8988T (cell line): ENCODE data around the gene THEM5.

Source experiments
- DNase-seq: peaks from one replicate; pipeline ENCODE4 v3.0.0; 2011

The THEM5 gene

DNA sequence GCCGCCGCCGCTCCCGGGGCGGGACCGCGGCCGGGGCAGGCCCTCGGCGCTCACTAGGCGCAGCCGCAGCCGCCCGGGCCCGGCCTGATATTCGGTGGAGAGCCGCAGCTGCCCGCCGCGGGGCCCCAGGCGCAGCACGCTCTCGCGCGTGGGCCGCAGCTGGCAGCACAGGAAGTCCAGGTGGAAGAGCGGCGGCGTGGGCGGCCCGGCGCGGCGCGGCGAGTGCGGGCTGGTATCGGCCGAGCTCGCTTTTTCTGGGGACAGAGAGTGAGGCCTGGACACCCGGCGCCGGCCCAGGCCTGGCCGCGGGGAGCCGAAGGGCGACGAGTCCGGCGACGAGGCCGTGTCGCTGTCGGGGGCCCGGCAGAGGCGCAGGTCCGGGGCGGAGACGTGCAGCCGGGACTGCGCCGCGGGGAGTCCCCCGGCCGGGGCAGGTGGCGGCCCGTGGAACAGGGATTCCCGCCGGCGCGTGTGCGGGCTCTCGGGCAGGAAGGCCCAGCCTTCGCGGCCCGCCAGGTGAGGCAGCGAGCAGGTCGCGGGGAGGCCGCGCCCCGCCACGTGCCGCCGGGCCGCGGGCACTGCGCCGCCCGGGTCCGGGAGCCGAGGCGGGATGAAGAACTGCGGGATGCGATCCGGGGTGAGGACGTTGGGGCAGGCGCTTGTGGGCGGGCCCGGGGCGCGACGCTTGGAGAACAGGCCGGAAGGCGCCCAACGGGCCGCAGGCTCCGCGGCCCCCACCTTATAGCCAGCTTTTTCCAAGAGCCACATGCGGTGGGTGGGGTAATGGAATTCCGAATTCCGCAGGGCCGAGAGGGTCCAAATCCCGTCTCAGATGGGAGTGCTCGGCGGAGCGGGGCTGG is 15.1 kb downstream of the THEM5 start:
- no peak for DNase-seq

DNA sequence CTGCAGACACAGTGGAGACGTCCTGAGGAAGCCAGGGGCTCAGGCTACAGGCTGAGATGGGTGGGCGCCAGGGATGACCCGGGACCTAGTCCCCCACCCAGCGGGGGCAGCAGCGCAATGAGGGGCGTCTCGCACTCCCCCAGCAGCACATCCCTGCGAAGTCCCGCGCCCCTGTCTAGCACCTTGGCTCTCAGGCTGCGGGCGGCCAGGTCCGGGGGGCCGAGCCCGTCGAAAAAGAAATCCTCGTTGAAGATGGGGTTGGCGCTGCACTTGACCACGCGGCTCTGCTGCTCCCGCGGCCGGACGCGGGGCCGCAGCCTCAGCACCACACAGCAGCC is 15.7 kb downstream of the THEM5 start:
- no peak for DNase-seq

DNA sequence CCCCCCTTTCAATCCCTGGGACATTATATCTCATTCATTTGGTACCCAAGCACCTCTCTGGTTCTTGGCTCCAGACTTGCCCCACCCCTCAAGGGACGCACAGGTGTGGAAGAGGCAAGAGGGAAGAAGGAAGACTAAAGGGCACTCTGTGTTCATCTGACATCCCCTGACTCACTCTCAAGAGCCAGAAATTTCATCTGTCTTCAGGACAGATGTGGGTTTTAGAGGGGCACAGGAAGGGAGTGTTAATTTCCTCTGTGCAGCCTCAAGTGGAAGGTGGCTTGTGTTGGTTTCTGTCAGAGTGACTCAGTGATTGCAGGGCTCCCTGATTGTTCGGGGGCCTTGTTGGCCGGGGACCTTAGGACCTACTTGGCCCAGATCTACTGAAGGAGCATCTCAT is 16.3 kb downstream of the THEM5 start:
- DNase-seq = no peak

DNA sequence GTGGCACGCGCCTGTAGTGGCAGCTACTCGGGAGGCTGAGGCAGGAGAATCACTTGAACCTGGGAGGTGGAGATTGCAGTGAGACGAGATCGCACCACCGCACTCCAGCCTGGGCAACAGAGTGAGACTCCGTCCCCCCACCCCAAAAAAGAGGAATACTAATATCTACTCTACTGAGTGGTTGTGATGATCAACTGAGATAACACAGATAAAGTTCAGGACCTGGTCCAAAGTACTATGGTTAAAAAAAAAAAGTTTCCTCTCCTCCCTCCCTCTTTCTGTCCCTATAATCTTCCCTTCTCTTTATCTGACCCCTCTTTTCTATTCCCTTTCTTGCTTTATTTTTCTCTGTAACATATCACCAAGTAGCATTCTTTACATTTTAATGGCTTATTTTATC is 17.9 kb downstream of the THEM5 start:
- no peak for DNase-seq

DNA sequence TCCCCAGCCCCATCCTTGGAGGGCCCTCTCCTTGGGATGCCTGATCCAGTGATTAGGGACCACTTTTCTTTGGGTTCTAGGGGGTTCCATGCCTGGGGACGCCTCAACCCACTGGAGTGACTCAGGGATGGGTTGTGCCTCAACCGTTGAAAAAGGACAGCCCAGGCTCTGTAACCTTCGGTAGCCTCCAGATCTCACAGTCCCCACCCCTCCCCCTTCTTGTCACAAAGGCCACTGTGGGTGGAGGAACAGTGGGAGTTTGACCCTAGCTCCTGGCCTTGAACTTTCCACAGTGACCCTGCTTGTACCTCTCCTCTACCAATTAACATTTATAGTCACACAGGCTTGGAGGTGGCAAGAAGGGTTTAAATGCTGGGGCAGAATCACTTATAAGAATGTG is 19.3 kb downstream of the THEM5 start:
- no peak for DNase-seq

DNA sequence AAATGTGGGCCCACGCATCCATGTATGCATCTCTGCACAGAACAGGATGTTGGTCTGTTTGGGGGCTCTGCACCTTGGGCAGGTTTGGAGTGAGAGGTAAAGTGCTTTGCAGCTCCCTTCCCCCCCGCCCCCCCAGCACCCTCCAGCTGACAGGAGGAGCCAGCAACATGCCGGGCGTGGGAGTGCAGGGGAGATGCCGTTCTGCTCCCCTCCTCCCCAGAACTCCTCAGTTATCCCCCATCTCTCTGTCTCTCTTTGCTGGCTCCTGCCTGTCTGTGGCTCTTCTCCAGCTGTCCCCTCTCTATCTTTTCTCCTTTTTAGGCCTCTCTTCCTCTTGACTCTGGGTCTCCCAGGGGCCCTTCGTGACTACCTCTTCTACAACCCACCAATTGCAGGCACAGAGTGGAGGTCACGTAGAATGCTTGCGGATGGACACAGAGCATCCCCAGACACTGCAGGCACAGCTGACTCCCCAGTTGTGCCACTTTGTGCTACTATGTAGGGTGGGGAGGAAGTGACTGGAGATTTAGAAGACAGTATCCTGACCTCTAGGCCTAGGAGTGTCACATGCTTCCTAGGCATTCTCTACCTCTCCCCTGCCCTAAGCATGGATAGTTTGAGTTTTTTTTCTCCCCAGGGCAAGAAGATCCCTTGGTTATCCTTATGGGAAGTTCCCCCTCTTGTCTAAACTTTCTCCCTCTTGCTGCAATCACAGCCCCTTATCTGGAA is 20.2 kb downstream of the THEM5 start:
- DNase-seq = no peak

DNA sequence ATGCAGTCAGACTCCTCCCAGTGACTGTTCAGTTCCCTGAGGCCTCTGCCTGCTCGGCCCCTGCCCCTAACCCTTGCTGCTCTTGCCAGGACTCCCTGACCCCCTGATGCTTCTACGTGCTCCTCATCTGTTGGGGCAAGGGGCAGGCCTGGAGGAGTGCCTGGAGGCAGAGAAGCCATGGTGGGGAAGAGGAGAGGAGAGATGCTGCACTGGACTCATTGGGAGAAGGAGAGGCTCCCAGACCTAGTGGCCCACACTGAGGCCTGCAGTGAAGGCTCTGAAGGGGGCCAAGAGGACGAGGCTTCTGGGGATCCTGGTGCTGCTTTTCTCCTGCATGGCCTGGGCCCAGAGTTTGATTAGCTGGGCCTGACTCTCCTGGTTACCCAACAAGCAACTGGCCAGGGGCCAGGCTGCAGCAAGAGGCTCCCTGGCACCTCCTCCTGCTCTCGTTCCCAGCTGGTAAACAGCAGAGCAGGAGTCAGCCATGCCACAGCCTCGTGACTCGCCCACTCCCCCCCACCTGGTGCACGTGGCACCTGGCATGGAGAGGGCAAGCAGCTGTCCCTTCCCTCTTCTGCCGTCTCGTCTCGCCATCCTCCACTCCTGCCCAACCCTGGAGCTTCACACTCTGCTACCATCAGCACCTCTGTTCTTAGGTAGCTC is 21.1 kb downstream of the THEM5 start:
- DNase-seq = no peak

DNA sequence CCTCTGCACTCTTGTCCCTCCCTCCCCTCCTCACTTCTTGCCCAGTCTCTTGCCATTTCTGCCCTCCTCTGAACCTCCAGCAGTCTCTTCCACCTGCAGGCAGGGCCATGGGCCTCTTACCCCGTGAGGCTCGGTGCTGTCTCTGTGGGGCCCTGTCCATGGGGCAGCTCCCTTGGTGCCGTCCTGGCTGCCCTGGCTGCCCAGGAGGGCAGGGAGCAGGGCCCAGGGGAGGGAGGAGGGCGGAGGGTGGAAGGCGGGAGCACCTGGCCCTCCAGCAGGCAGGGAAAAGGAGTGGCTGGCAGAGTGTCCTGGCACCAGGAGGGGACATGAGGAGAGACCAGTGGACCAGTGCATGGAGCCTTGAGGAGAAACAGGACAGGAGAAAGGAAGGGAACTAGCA is 21.9 kb downstream of the THEM5 start, which contains the start of gene RORC:
Gene RORC (minus strand): TSS at position 198 of the 400 bp plus-strand sequence. CDS start 38 bp downstream, at position 160.
- DNase-seq = no peak

DNA sequence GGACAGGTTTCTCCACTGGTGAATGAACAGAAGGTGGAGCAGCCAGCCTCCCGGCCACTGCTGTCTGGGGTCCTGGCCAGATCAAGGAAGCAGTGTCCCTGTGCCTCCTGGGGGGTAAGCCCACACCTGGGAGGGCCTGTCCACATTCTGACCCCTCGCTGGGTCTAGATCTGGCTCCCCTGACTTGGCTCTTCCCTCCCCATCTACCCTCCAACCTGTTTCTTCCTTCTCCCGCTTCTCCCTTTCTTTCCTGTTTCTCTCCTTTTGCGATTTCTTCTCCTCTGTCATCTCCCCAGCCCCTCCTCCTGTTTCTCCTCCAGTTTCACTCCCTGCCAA is 22.3 kb downstream of the THEM5 start:
- no peak for DNase-seq

DNA sequence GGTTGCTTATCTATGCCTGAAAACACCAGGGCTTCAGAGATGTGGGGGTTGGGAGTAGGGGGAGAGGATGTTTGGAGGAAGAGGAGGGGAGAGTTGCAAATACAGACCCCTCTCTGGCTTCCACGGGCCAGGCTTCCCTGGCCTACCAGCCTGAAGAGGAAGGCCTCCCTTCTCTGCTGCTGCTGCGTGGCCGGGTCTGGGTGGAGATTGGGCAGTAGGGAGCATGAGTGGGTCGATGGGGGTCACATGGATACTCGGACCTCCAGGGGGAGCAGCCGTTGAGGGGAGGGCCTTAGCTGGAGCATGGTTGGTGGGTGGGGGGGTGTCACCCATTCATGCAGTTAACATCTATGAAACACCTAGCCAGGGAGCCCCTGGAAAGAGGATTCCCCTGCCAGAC is 23.5 kb downstream of the THEM5 start:
- DNase-seq = no peak

DNA sequence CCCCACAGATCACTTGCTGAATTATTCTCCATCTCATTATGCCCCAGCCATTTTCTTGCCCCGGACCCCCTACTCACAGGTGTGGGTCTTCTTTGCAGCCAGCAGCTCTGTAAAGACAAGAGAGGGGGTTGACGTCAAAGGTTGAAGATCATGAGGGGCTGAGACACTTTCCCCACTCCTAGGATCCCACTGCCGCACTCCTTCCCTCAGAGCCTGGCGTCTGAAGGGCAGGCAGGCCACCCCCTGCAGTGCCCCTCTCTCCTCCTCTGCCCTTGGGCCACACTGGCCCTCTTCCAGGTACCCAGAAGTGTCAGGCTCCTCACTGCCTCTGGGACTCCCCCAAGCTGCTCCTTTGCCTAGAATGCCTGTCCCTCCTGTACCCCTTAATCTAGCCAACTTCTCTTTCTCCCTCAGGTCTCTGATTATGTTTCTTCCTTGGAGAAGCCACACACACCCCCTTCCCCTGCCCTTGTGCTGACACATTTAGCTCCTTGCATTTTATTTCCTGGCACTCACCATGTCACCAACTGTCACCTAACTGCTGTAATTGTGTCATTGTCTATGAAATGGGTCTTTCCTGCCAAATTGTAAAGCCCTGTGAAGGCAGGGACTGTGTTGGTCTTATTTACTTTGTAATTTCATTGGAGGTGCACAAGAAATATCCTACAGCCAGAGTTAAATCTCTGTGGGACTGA is 24.0 kb downstream of the THEM5 start:
- DNase-seq = no peak

DNA sequence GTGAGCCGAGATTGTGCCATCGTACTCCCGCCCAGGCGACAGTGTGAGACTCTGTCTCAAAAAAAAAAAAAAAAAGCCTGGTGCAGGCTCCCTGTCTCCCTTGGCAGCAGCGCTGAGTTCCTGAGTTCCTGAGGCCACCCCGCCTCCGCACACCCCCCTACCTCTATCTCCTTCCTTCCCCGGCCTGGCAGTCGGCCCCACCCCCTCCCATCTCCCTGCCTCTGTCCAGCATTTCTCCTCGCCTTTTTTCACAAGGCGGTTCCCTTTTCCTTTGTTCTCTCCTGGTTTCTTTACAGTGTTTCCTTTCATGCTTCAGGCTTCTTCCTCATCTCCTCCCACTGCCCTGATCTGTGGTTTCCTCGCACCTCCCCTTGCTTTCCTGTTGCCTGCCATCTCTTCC is 24.6 kb downstream of the THEM5 start:
- no peak for DNase-seq

DNA sequence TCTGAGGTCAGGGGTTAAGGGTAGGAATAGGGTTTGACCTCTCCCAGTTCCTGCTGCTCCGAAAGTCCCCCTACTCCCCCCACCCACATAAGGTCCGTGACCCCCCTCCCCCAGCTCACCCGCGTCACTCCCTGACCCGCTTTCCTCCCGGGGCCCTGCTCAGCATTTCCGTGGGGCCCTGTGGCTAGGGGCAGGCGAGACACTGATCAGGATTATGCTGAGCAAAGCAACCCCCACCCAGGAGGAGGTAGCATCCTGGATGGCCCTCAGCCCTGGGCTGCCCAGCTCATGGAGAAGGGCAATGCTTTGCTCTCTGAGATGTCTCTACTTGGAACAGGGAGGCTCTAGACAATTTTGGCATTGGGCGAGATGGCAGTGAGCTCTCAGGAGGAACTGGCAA is 25.7 kb downstream of the THEM5 start:
- no peak for DNase-seq

DNA sequence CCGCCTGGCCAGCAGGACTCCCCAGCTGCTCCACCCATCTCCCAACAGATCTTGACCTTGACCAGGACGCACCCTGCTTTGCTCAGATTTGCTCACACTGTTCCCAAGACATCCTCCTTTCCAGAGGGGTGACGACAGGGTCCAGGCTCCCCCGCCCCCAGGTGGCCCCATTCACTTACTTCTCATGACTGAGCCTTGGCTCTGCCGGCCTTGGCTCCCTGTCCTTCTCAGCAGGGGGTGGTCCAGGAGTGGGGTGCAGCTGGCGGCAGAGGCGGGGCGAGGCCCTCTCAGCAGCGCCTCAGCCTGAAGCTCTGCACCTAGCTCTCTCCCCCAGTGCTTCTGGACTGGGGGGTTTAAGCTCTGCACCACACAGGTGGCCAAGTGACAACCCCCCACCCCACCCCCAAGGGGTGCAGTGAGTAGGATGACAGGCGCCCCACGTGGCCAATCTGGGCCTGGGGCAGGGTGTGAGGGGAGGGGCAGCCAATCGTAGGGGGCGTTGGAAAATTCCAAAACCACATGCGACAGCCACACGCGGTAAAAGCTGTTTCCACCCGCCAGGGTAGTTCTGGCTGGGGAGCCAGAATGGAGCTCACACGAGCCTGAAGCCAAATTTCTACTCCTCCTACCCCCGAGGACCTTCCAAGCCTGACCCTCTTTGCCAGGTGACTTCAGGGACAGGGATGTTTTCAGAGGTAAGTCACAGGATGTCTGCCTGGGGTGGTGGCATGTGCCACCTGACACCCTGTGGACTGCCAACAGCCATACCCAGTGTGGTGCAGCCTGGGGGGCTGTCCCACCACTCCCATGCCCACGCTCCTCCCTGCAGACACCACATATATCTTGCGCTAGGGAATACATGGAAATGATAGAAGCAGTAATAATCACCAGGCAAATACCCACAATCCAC is 27.5 kb downstream of the THEM5 start:
- DNase-seq = no peak

DNA sequence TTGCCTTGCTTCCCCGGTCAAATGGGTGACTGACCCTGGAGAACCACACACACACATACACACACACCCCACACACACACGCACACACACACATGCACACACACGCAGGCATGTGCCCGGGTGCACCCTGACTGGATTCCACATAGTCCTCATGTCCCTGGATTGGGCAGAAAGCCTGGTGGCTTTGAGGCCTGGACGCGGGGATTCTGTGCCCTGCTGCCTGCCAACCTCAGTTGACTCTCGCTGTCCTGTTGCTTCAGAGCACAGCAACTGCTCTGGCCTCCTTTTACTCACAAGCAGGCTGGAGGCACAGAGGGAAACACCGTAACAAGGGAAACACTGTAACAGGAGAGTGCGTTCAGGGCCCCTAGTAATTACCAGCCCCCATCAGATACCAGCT is 28.3 kb downstream of the THEM5 start:
- DNase-seq = no peak

DNA sequence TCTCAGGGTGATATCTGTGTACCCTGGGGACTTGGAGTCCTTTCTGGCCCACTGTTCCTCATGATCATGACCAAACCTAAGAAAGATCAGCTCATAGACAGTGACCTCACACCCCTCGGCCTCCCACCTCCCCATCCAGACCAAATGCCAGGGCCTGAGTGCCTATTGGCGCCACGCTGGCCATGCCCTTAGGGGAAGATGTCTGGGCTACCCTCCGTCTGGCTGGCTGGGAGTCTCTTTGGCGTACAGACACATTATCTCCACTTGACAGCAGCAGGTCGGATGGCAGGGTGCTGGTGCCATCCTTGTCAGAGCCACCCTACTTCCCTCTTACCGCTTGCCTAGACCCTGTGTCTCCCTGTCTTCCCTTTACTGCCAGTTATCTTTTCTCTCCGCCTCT is 30.3 kb downstream of the THEM5 start:
- no peak for DNase-seq

DNA sequence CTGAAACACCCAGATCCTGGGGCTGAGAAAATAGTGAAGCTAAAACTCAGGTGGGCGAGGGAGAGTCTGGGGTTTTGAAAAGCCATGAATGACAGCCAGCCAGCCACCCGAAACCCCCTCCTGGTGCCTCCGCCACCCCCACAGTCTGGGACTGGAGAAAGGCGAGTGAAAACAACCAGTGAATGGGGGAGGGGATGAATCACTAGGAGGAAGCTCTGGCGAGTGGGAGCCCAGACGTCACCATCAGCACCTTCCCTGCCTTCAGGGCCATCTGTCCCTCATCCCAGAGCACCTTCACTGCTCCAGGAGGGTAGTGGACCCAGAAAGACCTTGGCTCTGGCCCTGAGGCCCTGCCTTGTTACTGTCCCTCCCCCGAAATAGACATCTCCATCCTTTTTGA is 31.1 kb downstream of the THEM5 start:
- no peak for DNase-seq

DNA sequence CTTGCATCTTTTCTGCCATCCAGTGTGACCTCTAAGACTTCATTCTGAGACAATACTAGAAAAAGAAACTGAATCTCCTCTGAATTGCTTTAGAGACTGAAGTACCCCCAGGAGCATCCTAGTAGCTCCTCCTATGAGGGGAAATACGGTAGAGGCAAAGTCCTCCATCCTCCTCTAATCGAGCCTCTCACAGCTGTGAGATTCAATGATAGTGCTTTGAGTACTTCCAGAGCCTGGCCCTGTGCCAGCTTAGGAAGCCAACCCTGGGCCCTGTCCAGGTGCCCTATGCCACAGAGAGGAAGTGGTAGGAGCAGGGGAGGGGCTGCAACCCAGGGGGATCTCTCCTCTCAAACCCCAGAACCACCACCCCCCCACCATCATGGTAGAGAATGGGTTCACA is 32.6 kb downstream of the THEM5 start:
- no peak for DNase-seq

DNA sequence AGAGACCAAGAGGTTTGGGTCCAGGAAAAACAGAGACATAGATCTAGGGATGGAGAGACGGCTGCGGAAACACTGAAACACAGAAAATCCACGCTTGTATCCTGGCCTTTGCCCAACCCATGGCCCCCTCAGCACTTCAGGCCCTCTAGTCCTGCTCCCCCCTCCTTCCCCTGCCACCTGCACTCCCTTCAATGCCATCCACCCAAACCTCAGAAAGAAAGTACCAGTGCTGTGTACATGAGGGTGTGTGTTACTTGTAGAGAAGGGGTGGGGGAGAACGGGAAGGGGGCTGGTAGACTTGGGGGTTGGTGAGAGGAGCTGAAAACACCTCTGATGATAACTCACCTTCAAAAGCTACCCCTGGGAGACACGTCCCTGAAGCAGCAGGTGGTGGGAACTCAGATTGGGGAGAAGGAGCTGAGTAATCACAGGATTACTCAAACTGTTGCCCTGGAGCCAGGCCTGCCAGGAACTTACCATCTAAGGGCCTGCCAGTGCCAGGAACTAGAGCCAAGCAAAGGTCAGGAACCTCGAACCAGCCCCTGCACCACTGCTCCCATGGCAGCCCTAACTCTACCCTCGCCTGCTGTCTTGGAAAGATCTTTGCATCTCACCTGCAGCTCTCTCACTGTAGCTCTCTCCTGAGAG is 33.4 kb downstream of the THEM5 start:
- DNase-seq = no peak

DNA sequence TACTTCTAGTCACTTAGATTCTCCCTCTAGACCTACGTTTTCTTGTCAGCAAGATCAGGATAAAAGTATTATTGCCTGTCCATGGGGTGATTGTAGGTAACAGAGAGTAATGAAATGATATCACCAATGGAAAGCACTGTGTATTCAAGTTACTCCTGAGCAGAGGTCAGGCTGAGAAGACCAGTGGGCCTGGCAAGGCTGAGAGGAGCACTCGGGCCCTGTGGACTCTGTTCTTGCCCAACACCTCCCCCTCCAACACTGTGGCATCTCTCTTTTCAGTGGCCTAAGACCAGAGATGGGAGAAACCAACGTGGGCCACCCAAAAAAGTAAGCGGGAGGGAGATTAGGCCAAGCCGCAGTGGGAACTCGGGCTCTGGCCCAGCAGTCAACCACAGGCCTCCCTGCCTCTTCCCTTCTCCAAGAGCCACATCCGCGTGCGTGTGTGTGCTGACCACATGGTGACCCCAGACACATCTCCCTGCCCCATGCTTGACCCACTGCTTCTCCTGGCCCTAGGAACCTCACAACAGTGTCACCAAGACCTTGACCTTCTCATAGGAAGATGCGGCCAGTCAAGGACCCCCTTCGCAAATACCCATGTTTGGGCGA is 34.2 kb downstream of the THEM5 start:
- no peak for DNase-seq

DNA sequence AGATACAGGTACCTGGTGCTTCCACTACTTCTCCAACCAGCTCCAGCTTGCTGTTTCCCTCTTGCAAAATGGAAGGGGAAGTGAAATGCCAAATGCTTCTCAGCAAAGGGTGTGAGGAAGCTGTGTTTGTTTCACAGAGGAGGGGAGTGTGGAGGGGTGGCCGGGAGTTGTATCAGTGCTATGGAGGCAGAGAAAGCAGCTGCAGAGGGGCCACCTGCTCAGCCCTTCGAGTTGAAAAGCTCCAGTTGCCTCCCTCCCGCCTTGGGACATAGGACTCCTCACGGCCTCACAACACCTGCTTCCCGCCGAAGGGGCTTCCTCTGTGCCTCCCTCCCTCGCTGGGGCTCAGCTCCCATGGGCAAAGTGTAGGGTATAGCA is 36.2 kb downstream of the THEM5 start:
- DNase-seq = no peak
